GM19043 (cell line): ENCODE data around the gene ABCA13.

Experiments used
- ATAC-seq: cut with Tn5 transposase; IDR thresholded peaks from one replicate; pipeline ENCODE4 v1.9.1; 2021; ENCODE audit warnings: low read depth; ENCODE audit not compliant: unreplicated experiment

The ABCA13 gene

DNA sequence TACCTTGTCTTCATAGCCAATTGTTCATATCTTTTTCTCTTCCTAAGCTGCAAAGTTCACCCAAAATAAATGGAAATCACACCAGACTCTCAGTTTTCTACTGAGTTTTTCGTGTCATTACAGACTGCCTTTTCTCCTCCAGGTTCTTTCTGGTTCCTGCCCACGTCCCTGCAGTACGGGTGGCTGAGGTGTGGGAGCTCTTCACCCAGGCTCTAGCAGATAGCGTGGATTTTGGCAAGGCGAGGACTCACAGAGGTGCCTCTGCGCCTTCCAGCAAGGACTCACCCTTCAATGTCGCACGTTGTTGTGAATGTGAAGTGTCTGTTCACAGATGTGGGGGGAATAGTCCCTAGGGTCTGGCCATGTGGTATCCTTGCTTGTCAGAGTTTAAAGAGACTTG lies 71.6 kb downstream of the ABCA13 start:
- ATAC-seq = no peak

GRCh38 chr7:48244864-48245271 lies 73.6 kb downstream of the ABCA13 start:
- ATAC-seq = no peak

- peak; percentile 69 for ATAC-seq
Measured at GRCh38 chr7:48245751-48246472, 74.7 kb downstream of the ABCA13 start.

DNA sequence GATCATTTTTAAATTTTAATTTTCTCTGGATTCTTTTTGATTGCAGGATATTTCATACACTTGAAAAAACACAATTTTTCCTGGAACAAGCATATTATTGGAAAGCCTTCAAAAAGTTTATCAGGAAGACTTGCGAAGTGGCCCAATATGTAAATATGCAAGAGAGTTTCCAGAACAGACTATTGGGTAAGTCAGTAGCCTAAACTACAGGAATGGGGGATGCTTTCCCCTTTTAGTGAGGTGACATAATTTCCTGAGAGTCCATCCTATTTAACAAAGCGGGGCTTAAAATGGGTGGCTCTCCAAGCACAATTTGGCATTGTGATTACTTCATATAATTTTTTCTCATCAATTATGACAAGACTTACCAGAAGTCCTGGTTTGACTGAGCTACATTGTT lies 77.9 kb downstream of the ABCA13 start:
- no peak for ATAC-seq

DNA sequence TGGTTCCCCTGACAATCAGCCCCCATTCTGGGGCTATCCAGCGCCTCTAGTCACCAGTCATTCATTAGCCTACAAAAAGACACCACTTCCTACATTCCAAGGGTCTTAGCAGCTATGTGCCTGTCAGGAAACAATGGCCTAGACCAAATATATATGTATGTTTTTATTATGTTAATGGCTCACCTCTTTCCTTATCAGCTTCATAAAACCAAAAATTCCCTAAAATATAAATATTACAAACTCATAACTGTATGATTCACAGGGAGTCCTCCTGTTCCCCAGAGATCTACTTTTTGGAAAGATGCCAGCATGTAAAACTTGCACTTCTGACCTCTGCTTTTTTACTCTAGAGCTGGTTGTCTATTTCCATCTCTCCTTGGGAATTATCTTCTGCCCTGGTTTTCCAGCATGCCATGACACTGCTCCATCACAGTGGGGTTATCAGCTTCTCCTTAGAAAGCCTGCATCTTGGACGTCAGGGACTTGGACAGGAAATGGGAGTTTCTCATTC lies 79.2 kb downstream of the ABCA13 start:
- ATAC-seq = no peak

DNA sequence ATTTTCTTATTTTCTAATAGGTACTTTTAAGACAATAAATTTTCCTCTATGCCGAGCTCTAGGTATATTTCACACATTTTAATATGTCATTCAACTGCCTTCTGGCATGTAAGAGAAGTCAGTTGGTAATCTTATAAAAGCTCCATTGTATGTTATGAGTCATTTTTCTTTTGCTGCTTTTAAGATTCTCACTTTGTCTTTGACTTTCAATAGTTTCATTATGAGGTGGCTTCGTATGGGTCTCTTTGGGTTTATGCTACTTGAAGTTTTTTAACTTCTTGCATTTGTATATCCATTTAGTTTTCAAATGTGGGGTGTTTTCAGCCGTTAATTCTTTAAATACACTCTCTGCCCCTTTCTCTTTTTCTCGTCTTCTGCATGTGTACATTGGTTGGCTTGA lies 80.5 kb downstream of the ABCA13 start:
- peak; percentile 89 for ATAC-seq

DNA sequence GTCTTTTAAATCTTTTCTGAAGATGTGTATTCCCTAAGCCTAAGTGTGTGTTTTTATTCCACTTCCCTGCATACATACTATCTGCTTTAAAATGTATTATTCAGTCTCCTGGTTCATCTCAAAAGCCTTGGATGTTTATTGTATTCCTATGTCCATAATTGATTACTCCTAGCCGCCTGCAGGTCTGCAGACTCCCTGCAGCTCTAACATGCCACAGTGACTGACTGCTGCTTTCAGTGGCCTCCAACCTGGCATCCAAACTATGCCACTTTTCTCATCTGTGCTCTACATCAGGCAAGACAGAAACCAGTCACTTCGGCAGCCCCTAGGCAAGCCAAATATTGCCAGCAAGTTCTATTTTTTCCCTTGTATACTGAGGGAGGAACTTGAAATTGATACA lies 81.7 kb downstream of the ABCA13 start:
- no peak for ATAC-seq

- no peak for ATAC-seq
Measured at GRCh38 chr7:48255046-48255445, 83.8 kb downstream of the ABCA13 start.

- no peak for ATAC-seq
Measured at GRCh38 chr7:48259463-48260280, 88.4 kb downstream of the ABCA13 start.

DNA sequence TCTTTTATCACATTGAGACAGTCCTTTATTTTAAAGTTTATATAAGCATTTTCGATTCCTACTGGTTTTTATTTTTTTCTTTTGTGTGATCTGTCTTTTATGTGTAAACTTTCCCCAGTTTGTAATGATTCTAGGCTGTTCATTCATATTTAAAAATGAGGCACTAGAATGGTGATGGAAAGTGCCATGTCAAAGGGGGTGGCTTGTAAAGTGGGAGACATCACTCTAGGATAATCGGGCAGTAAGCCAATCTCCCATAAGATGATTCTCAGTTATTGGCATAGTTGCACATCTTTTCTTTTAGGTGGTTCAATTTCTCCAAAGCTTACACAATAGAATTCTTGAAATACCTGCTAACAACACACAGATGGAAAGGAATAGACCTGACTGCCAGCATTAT lies 90.4 kb downstream of the ABCA13 start:
- ATAC-seq = no peak

- ATAC-seq = no peak
Measured at GRCh38 chr7:48262606-48263310, 91.5 kb downstream of the ABCA13 start.

DNA sequence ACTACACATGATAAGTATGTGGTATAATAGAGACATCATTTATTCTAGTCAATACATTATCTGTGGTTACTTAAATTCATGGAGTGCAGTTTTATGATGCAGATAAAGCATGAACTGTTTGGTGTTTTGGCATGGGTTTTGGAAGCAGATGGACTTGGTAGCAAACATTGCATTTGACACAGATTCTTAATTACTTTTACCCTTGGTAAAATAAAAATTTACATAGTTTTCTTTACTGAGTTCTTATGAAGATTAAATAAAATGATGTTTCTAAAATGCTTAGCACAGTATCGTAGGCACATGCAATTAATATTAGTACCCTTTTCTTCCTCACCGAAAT lies 92.0 kb downstream of the ABCA13 start:
- ATAC-seq = no peak

DNA sequence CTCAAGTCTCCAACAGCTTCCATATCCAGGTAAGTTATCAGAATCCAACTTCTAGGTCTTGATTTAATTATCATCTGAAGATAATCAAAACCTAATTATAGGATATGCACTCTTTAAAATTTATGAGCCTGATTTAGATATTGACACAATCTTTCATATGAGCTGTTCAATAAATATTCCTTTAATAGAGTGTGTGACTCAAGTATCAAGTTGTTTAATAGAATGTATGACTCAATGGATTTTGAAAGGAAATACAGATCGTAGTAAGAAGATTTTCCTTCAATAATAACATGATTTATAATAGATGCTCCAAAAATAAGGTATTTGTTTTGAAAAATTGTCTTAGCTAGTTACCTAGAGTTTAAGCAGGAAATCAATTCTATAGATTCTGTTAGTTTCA lies 97.8 kb downstream of the ABCA13 start:
- ATAC-seq = no peak

- ATAC-seq = no peak
Measured at GRCh38 chr7:48274662-48275061, 103.4 kb downstream of the ABCA13 start.

DNA sequence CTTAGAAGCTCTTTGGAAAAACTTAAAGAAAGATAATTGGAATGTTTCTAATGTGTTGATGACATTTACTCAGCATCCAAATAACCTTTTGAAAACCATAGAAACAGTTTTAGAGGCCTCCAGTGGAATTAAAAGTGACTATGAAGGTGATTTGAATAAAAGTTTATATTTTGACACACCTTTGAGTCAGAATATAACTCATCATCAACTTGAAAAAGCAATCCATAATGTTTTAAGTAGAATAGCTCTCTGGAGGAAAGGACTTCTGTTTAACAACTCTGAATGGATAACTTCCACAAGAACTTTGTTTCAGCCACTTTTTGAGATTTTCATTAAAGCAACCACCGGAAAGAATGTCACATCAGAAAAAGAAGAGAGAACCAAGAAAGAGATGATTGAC lies 108.2 kb downstream of the ABCA13 start:
- no peak for ATAC-seq

DNA sequence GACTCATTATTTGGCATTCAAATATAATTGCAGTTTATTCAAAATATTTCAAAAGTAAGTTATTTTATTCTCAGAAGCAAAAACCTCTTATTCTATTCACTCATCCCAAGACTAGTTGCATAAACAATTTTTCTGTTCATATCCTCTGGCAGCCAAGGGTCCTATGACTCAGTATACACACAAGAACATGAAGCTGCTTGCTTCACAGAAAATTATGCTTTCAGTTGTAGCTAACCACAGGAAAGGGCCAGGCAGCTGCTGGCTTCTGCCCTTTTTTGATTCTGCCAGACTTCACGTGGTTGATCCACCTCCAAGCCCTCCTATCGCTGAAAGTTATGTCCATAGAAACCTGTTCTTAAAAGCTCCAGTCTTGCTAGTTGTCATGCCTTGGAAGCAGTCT lies 108.8 kb downstream of the ABCA13 start:
- ATAC-seq = no peak

DNA sequence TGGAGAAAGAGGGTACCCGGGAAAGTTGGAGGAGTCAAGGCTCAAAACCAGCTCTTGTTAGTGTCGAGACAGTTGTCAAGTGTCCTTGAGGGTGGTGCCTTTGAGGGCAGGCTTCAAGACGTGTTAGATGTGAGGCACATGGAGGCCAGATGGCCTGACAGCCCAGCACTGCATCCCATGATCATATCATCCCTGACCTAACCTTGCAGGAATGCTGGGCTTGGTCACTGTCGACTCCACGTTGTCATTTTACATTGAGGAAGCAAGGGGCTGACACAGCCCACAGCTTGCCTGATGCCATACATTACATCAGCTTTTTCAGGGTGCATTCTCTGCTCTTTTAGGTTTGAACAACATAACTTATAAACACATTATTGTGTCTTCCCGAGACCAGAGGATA lies 114.1 kb downstream of the ABCA13 start:
- no peak for ATAC-seq

DNA sequence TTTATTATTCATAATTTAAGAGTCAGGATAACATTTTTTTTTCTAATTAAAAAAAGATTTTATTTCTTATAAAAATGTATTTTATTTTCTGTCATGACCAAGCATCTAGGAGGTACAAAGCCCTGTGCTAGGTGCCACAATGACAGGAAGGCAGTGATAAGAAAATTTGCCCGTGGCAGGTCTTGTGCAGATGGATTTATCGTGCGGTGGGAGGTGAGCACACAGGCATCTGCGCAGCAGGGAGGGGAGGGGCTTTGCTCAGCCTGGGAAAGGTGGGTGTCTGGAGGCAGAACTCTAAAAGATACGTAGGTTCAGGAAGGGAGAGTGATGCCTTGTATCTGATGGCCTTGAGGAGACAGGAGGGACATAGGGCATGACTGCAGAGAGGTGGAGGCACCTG lies 115.6 kb downstream of the ABCA13 start:
- no peak for ATAC-seq

GRCh38 chr7:48289656-48290055 lies 118.4 kb downstream of the ABCA13 start:
- no peak for ATAC-seq

- ATAC-seq = no peak
Measured at GRCh38 chr7:48292949-48293348, 121.7 kb downstream of the ABCA13 start.

DNA sequence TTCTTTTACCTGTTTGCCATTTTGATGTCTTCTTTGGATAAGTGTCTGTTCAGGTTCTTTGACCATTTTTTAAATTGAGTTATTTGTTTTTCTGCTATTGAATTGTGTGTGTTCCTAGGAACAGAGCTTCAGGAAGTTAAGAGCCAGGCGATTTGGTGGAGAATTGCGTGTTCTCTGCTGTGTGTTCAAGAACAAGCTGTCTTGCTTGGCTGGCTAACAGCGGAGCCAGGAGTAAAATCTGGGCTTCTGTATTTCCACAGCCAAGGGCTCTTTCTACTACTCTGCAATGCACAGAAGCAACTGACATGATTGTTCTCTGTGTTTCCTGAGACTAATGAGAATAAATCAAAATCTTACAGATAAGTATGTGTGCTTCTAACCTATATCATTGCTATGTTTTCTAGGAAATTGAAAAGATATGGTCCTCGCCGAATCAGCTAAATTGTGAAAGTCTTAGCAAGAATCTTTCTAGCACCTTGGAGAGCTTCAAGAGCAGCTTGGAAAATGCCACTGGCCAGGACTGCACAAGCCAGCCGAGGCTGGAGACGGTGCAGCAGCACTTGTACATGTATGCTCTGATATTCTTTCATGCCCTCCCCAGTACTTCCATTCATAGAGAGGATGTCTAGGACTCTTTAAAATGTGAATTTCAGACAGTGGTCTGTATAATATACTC lies 124.2 kb downstream of the ABCA13 start:
- ATAC-seq = no peak
